H7 (cell line): ENCODE results near the gene STAP2. TPM values are rescaled to one million over a fixed set of nuclear protein-coding genes. Genes with fewer than 3 reads are reported as not detected.
"Not testable (repeated sequence)": the region's sequence is repeated elsewhere in the genome, so short reads cannot be mapped to it uniquely, and the experiment has no call there.

Experiments used
- DNase-seq: peaks from one replicate; pipeline ENCODE4 v3.0.0; 2012
- H3K27me3 ChIP-seq: 2 replicates; pipeline ENCODE4 v1.6.0; 2011; ENCODE audit warnings: mild to moderate bottlenecking, low read length; ENCODE audit not compliant: control insufficient read depth, insufficient read depth
- H3K36me3 ChIP-seq: replicated peaks from 2 replicates; pipeline ENCODE4 v1.5.1; 2011; ENCODE audit warnings: low read length; ENCODE audit not compliant: control insufficient read depth, insufficient read depth
- H3K4me3 ChIP-seq: 2 replicates; pipeline ENCODE4 v1.5.1; 2011; ENCODE audit warnings: low read depth, mild to moderate bottlenecking, control low read depth, low read length, moderate library complexity; ENCODE audit not compliant: insufficient read depth
- total RNA-seq: library from RNA; depleted of rRNA; stranded (reverse); fragments of >200 nt; shearing (Covaris generic); gene quantifications from 2 replicates; pipeline ENCODE4 v1.2.3, GENCODE V29; 2014

STAP2 gene
- total RNA-seq, 1 experiment from 2014 or later, result 14.2 TPM

DNA sequence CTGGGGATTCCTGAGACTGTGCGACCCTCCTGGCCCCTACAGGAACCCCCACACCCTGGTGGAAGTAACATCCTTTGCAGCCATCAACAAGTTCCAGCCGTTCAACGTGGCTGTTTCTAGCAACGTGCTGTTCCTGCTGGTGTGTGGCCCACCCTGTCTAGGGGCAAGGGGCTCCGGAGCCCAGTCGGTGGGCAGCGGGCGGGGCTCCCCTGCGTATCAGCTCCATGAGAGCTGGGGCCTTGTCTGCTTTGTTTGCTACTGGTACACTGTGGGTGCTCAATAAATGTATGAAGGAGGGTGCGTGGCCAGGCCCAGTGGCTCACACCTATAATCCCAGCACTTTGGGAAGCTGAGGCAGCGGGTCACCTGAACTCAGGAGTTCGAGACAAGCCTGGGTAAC is 15.7 kb upstream of the STAP2 start:
- H3K36me3 ChIP-seq, result peaks cover 1% of the 10 kb centered on the region; the same call in 1 of the 2 replicates
- H3K27me3 ChIP-seq, result no peaks in the 10 kb centered on the region
- no peak overlapping the region for H3K4me3 ChIP-seq
- no peak for DNase-seq

DNA sequence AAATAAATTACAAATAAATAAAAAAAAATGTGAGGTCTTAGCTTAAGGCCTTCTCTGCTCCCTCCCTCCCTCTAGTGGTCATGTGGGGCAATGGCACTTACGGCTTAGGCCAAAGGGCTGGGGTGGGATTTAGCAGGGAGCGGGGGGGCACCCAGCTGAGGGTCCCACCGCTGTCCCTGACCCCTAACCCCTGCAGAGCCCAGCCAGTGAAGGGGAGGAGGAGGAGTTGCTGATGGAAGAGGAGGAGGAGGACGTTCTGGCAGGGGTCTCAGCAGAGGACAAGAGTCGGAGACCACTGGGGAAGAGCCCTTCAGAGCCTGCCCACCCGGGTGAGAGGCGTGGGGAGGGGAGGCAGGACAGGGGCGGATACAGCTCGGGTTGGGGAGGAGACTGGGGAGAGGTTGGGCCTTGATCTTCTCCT is 14.1 kb upstream of the STAP2 start:
- Histone ChIP-seq H3K27me3 (no peaks in the 10 kb centered on the region), H3K4me3 (no peak overlapping the region), H3K36me3 (0 out of 2 replicates have a peak, but pooled peaks cover 1% of the 10 kb centered on the region)
- DNase-seq, result peak; percentile 93

GRCh38 chr19:4350726-4351125 is 12.1 kb upstream of the STAP2 start:
- Histone ChIP-seq H3K36me3 (peaks cover 1% of the 10 kb centered on the region), H3K27me3 (no peaks in the 10 kb centered on the region), H3K4me3 (no peak overlapping the region)
- peak; percentile 32 for DNase-seq

- DNase-seq, result peak; percentile 22
- Histone ChIP-seq H3K36me3 (peaks cover 1% of the 10 kb centered on the region), H3K27me3 (no peaks in the 10 kb centered on the region), H3K4me3 (no peak overlapping the region)
Observed at GRCh38 chr19:4350111-4350510, 11.5 kb upstream of the STAP2 start.

GRCh38 chr19:4349225-4349624 is 10.6 kb upstream of the STAP2 start:
- not testable (repeated sequence) for H3K4me3 ChIP-seq, H3K36me3 ChIP-seq, H3K27me3 ChIP-seq, DNase-seq

DNA sequence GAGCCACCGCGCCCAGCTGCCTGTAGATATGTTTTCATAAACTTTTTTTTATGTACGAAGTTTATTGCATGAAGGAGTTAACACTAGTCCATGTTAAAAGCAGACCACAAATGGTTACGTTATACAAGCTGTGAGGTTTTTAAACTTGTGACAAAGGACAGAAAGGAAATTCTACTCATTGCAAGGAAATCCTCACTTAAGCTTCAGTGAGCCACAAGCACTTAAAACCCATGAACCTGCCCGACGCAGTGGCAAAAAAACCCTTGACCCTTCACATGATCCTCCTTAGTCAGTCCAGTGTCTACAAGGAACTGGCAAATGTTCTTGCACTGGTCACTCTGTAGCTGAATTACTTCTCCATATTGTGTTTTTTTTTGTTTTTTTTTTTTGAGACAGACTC is 8.9 kb upstream of the STAP2 start:
- Histone ChIP-seq H3K4me3 (no peak overlapping the region), H3K36me3 (no peaks in the 10 kb centered on the region; the same call in none of the 2 replicates)
- DNase-seq, result no peak

GRCh38 chr19:4346020-4346383 is 7.4 kb upstream of the STAP2 start:
- Histone ChIP-seq H3K27me3 (no peaks in the 10 kb centered on the region), H3K4me3 (no peak overlapping the region), H3K36me3 (no peaks in the 10 kb centered on the region; the same call in none of the 2 replicates)
- no peak for DNase-seq

More for the DNA sequence above, 8.9 kb upstream of the STAP2 start:
- no peaks in the 10 kb centered on the region for H3K27me3 ChIP-seq

GRCh38 chr19:4345342-4346019 is 6.9 kb upstream of the STAP2 start:
- DNase-seq, result peak; percentile 2

GRCh38 chr19:4343370-4344307 is 5.0 kb upstream of the STAP2 start, which contains the start of gene MPND:
Gene MPND (plus strand): TSS chr19:4343562. CDS start chr19:4343594, 32 bp downstream.
- H3K27me3 ChIP-seq, result no peaks in the 10 kb centered on the region
- peak within 1 kb of the TSS; percentile 90 for H3K4me3 ChIP-seq
- no peaks in the 10 kb centered on the region; the same call in none of the 2 replicates for H3K36me3 ChIP-seq
- DNase-seq, result peak; percentile 98

More at GRCh38 chr19:4345342-4346019, 6.9 kb upstream of the STAP2 start:
- Histone ChIP-seq H3K36me3 (no peaks in the 10 kb centered on the region; the same call in none of the 2 replicates), H3K4me3 (no peak overlapping the region), H3K27me3 (no peaks in the 10 kb centered on the region)

DNA sequence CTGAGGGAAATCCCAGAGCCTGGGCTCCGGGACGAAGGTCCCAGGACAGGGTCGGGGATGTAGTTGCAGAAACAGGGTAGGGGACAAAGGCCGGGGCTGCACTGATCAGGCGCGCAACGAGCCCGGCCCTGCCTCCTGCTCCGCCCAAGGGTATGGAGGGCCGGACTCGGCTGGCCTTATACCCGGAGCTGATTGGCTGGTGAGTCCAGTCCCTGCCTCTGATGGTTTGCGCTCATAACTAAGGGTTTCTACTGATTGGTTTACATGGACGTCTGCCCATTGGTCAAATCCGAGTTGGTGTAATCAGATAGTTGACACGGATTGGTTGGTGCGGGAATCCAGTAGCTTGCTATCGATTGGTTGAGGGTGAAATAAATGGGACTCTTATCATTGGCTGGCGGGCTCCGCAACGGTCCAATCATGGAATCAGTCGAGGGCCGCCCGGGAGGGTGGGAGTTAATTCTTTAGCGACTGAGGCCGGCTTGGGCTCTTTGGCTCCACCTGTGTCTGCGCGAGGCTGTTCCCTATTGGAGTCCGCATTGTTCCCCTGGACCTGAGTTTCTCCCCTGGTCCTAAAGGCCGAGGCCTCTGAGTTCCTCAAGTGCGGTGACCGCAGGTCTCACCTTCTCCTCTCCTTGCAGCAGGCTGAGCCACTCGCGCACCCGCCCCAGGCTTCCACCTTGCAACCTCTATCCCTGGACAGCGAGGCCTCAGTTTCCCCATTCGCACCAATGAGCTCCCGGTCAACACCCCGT is 4.2 kb upstream of the STAP2 start:
- H3K4me3 ChIP-seq, result peak overlapping the region; percentile 90
- H3K27me3 ChIP-seq, result no peaks in the 10 kb centered on the region
- DNase-seq, result peak; percentile 97
- H3K36me3 ChIP-seq, result no peaks in the 10 kb centered on the region; the same call in none of the 2 replicates

GRCh38 chr19:4342314-4342614 is 3.6 kb upstream of the STAP2 start:
- Histone ChIP-seq H3K36me3 (no peaks in the 10 kb centered on the region; the same call in 1 of the 2 replicates), H3K27me3 (no peaks in the 10 kb centered on the region), H3K4me3 (peak overlapping the region; percentile 53)
- DNase-seq, result no peak

GRCh38 chr19:4337906-4338440 is 654 bp downstream of the STAP2 start:
- H3K36me3 ChIP-seq, result no peaks in the 10 kb centered on the region; the same call in 1 of the 2 replicates
- no peaks in the 10 kb centered on the region for H3K27me3 ChIP-seq
- peak overlapping the region; percentile 25 for H3K4me3 ChIP-seq
- DNase-seq, result no peak

DNA sequence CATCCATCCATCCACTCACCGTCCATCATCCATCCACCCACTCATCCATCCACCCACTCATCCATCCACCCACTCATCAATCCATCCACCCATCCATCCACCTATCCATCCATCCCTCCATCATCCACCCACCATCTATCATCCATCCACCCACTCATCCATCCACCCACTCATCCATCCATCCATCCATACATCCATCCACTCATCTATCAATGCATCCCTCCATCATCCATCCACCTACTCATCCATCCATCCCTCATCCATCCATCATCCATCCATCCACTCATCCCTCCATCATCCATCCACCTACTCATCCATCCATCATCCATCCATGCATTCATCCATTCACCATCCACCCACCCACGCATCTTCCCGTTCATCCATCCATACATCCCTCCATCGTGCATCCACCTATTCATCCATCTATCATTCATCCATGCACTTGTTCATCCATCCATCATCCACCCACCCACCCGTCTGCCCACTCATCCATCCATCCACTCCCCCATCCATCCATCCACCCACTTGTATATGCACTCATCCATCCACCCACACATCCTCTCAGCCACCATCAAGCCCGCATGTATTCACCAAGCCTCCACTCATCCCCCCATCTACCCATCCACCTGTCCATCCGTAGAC is 3.6 kb downstream of the STAP2 start:
- Histone ChIP-seq H3K36me3 (no peaks in the 10 kb centered on the region; the same call in 1 of the 2 replicates), H3K27me3 (no peaks in the 10 kb centered on the region), H3K4me3 (no peak overlapping the region)
- no peak for DNase-seq
